Measurements from ENCODE around the gene SS18L1.
A peak's percentile ranks its signal among the peaks of the same experiment; 100 is the strongest.

SS18L1 gene

GRCh38 chr20:62201173-62202082 is 57.9 kb downstream of the SS18L1 start:
- ChIA-PET POLR2A (no interaction called here), CTCF (interaction anchor here (1.4 kb wide), 1 partner anchor 64 kb away, joined by 3 read pairs; no protein-coding TSS in a partner anchor)
- peak; percentile 62 for DNase-seq (ENCODE audit: extremely low spot score)
- no peak for TF ChIP-seq CTCF (IDR thresholded peaks at IDR 0.05; ENCODE audit: control extremely low read depth, extremely low read depth, low read depth, missing control alignments)

GRCh38 chr20:62202083-62202395 is 58.5 kb downstream of the SS18L1 start:
- CTCF ChIA-PET = interaction anchor here (1.4 kb wide), 1 partner anchor 64 kb away, joined by 3 read pairs; no protein-coding TSS in a partner anchor
- no peak for TF ChIP-seq CTCF (IDR thresholded peaks at IDR 0.05; ENCODE audit: control extremely low read depth, extremely low read depth, low read depth, missing control alignments)
- POLR2A ChIA-PET = no interaction called here
- DNase-seq (ENCODE audit: extremely low spot score) = no peak

GRCh38 chr20:62202676-62203377 is 59.3 kb downstream of the SS18L1 start:
- POLR2A ChIA-PET = no interaction called here
- no peak for DNase-seq (ENCODE audit: extremely low spot score)
- TF ChIP-seq CTCF (IDR thresholded peaks at IDR 0.05; ENCODE audit: control extremely low read depth, extremely low read depth, low read depth, missing control alignments) = no peak
- CTCF ChIA-PET = interaction anchor here (0.7 kb wide), 1 partner anchor 192 kb away, joined by 3 read pairs; no protein-coding TSS in a partner anchor

- ChIA-PET CTCF (no interaction called here), POLR2A (no interaction called here)
- TF ChIP-seq CTCF (IDR thresholded peaks at IDR 0.05; ENCODE audit: control extremely low read depth, extremely low read depth, low read depth, missing control alignments) = no peak
- no peak for DNase-seq (ENCODE audit: extremely low spot score)
Measured at GRCh38 chr20:62203378-62204030, 59.9 kb downstream of the SS18L1 start.

- DNase-seq (ENCODE audit: extremely low spot score) = no peak
- POLR2A ChIA-PET = no interaction called here
- CTCF ChIA-PET = no interaction called here
- TF ChIP-seq CTCF (IDR thresholded peaks at IDR 0.05; ENCODE audit: control extremely low read depth, extremely low read depth, low read depth, missing control alignments) = no peak
Measured at GRCh38 chr20:62205618-62206387, 62.2 kb downstream of the SS18L1 start.

- no peak for DNase-seq (ENCODE audit: extremely low spot score)
- TF ChIP-seq CTCF (IDR thresholded peaks at IDR 0.05; ENCODE audit: control extremely low read depth, extremely low read depth, low read depth, missing control alignments) = no peak
- ChIA-PET POLR2A (no interaction called here), CTCF (no interaction called here)
Measured at GRCh38 chr20:62206388-62206775, 62.8 kb downstream of the SS18L1 start.

All from GM10248 (cell line).